Suprapubic skin (tissue), 4 donors: ENCODE results near the gene AQP12A.

Experiments
- EP300 ChIP-seq: sonication (generic); formaldehyde crosslinking; IDR thresholded peaks from one replicate; pipeline ENCODE4 v1.6.1; 2017; ENCODE audit warnings: antibody characterized with exemption
- POLR2A ChIP-seq, 2 donors: fragments of 450-650 bp; IDR thresholded peaks; one replicate each; pipeline ENCODE4 v1.6.1; 2017; ENCODE audit warnings: antibody characterized with exemption in 2 of 2, mild to moderate bottlenecking in 2 of 2, moderate library complexity in 2 of 2
- POLR2AphosphoS5 ChIP-seq, 3 donors: sonication (generic); formaldehyde crosslinking; IDR thresholded peaks; one replicate each; pipeline ENCODE4 v1.6.1; 2017; ENCODE audit warnings: antibody characterized with exemption in 3 of 3
- TF ChIP-seq, protein P1 (sequence below), 2 donors: fragments of 200-600 bp in 1 of 2; fragments of 450-650 bp in 1 of 2; sonication (generic) in 1 of 2; IDR thresholded peaks; one replicate each; pipeline ENCODE4 v1.5.1; 2016 to 2019; ENCODE audit warnings: antibody characterized with exemption in 2 of 2, mild to moderate bottlenecking in 1 of 2, moderate library complexity in 1 of 2

DNA sequence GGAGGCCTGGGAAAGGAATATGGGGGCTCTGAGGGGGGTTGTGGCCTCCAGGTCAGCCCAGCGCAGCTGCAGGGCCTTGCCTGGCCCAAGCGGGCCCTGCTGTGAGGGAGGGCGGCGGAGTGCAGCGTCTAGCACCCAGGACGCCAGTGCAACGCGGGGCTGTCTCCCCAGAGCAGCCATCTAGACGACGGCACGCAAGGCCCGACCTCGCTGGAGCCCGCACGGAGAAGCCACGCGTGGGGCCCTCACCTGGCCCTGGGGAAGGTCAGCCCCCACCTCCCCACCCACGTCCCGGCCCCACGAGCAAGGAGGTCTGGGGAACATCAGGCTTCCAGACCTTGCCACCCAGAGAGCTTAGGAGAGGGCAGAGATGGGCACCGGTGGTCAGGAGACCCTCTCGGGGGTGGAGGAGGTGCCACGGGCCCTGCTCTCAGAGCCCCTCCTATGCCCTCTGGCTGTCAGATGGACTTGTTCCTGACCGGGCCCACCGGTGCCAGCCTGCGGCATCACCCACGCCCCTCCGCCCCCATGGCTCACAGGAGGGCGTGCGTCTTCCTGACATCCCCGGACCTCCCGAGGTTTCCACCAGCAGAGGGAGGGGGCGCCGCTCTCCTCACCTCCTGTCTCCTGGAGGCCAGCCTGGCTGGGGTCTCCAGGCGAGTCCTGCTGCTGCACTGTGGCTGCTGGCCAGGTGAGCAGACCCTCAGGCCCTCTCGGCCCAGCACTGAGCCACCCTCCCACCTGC lies 49.4 kb upstream of the AQP12A start:
- TF ChIP-seq, protein P1, sequence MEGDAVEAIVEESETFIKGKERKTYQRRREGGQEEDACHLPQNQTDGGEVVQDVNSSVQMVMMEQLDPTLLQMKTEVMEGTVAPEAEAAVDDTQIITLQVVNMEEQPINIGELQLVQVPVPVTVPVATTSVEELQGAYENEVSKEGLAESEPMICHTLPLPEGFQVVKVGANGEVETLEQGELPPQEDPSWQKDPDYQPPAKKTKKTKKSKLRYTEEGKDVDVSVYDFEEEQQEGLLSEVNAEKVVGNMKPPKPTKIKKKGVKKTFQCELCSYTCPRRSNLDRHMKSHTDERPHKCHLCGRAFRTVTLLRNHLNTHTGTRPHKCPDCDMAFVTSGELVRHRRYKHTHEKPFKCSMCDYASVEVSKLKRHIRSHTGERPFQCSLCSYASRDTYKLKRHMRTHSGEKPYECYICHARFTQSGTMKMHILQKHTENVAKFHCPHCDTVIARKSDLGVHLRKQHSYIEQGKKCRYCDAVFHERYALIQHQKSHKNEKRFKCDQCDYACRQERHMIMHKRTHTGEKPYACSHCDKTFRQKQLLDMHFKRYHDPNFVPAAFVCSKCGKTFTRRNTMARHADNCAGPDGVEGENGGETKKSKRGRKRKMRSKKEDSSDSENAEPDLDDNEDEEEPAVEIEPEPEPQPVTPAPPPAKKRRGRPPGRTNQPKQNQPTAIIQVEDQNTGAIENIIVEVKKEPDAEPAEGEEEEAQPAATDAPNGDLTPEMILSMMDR (IDR thresholded peaks at IDR 0.05) = no peak
- TF ChIP-seq EP300 (no peak), POLR2A (IDR thresholded peaks at IDR 0.05) (no peak), POLR2AphosphoS5 (IDR thresholded peaks at IDR 0.05) (no peak)
